Small intestine (tissue), 7 donors: Measurements from ENCODE around the gene UPK3A. TPM values are rescaled to one million over a fixed set of nuclear protein-coding genes. Genes with fewer than 3 reads are reported as not detected.

Source experiments
- DNase-seq, 2 donors: peaks; one replicate each; pipeline versions ENCODE4 v3.0.0 to v3.0.0-alpha.2; 2013
- FAIRE-seq: peaks from 2 replicates; lab custom pipeline; 2012; peaks lifted over from hg19 to GRCh38; lab: Jason Lieb, UNC
- H3K27ac ChIP-seq, 3 donors: one replicate each; pipeline ENCODE4 v1.5.1; 2013; ENCODE audit warnings: low read length in 2 of 3, mild to moderate bottlenecking in 2 of 3, control low read depth in 1 of 3, inconsistent platforms in 1 of 3, low read depth in 1 of 3, moderate library complexity in 1 of 3
- H3K27me3 ChIP-seq, 3 donors: one replicate each; pipeline ENCODE4 v1.6.1; 2013; ENCODE audit warnings: low read length in 3 of 3, inconsistent platforms in 1 of 3; ENCODE audit not compliant: control insufficient read depth in 3 of 3, insufficient read depth in 3 of 3
- H3K36me3 ChIP-seq, 3 donors: one replicate each; pipeline ENCODE4 v1.6.1; 2013; ENCODE audit warnings: low read length in 3 of 3, inconsistent platforms in 1 of 3, low read depth in 1 of 3, mild to moderate bottlenecking in 1 of 3, moderate library complexity in 1 of 3; ENCODE audit not compliant: control insufficient read depth in 3 of 3, insufficient read depth in 2 of 3
- H3K4me1 ChIP-seq, 3 donors: one replicate each; pipeline ENCODE4 v1.6.1; 2013; ENCODE audit warnings: low read length in 2 of 3, inconsistent platforms in 1 of 3, low read depth in 1 of 3, mild to moderate bottlenecking in 1 of 3, moderate library complexity in 1 of 3; ENCODE audit not compliant: control insufficient read depth in 3 of 3, insufficient read depth in 2 of 3
- H3K4me3 ChIP-seq, 3 donors: one replicate each; pipeline ENCODE4 v1.5.1; 2013; ENCODE audit warnings: low read length in 3 of 3, control low read depth in 1 of 3, inconsistent platforms in 1 of 3, low read depth in 1 of 3, mild to moderate bottlenecking in 1 of 3, moderate library complexity in 1 of 3
- H3K9me3 ChIP-seq, 2 donors: one replicate each; pipeline ENCODE4 v1.6.1; 2013; ENCODE audit warnings: low read depth in 1 of 2, low read length in 1 of 2; ENCODE audit not compliant: control insufficient read depth in 2 of 2, insufficient read depth in 1 of 2
- WGBS, 3 donors: extraction: QIAGEN DNeasy Blood & Tissue Kit; methylation state at CpG; one replicate each; pipeline ENCODE4 v1.1.7; 2013; 5-methylcytosine and 5-hydroxymethylcytosine counted together
- polyA plus RNA-seq, 4 donors: library from polyadenylated mRNA; stranded (reverse) in 3 of 4; unstranded in 1 of 4; fragments of 200-250 nt in 3 of 4; fragments of 120-200 nt in 1 of 4; gene quantifications; one replicate each; pipeline versions ENCODE4 v1.2.1 to v1.2.3, GENCODE V29; 2013
- donor health status: healthy with polysubstance abuse.
- donor health status: control.
- donor health status: control.
- donor health status: Bipolar disorder and iron deficiency.
- donor health status: healthy.

Gene UPK3A
- polyA plus RNA-seq, 4 donors, result 0.36 to 306 TPM; not detected in 2

- H3K27ac ChIP-seq, result peak overlapping the region in 2 of 3 donors; percentile 64 to 85
- peaks cover 0 to 39% (median 6%) of the 10 kb centered on the region in 3 donors for H3K4me1 ChIP-seq
- H3K9me3 ChIP-seq, result no peaks in the 10 kb centered on the region
- no peaks in the 10 kb centered on the region for H3K27me3 ChIP-seq
- 40 to 44% (median 42%) methylated on average over 14 of the region's 14 CpGs for WGBS, 3 donors
- FAIRE-seq, result no peak
- peak overlapping the region in 2 of 3 donors; percentile 86 to 92 for H3K4me3 ChIP-seq
- peaks cover 0 to 12% (median 0%) of the 10 kb centered on the region in 3 donors for H3K36me3 ChIP-seq
- peak in 1 of 2 donors; percentile 47 for DNase-seq
Observed at GRCh38 chr22:45310977-45311531, 26.3 kb downstream of the UPK3A start.

GRCh38 chr22:45312415-45312814, 27.7 kb downstream of the UPK3A start:
- WGBS, 3 donors, result 90 to 91% (median 91%) methylated on average over 8 of the region's 8 CpGs
- H3K4me1 ChIP-seq, result peaks cover 0 to 34% (median 6%) of the 10 kb centered on the region in 3 donors
- no peaks in the 10 kb centered on the region for H3K9me3 ChIP-seq
- H3K4me3 ChIP-seq, result no peak overlapping the region
- H3K27ac ChIP-seq, result no peak overlapping the region
- H3K27me3 ChIP-seq, result no peaks in the 10 kb centered on the region
- DNase-seq (no peak), FAIRE-seq (no peak)
- H3K36me3 ChIP-seq, result peaks cover 0 to 15% (median 0%) of the 10 kb centered on the region in 3 donors

- no peaks in the 10 kb centered on the region for H3K9me3 ChIP-seq
- FAIRE-seq, result no peak
- WGBS, 3 donors, result 59 to 70% (median 59%) methylated on average over 4 of the region's 4 CpGs
Observed at GRCh38 chr22:45312856-45313255, 28.1 kb downstream of the UPK3A start.

GRCh38 chr22:45314054-45314721, 29.4 kb downstream of the UPK3A start:
- Histone ChIP-seq H3K27ac (peak overlapping the region in 2 of 3 donors; percentile 36 to 44), H3K27me3 (no peaks in the 10 kb centered on the region), H3K36me3 (peaks cover 0 to 15% (median 0%) of the 10 kb centered on the region in 3 donors), H3K4me1 (peaks cover 0 to 40% (median 6%) of the 10 kb centered on the region in 3 donors), H3K4me3 (no peak overlapping the region), H3K9me3 (no peaks in the 10 kb centered on the region)
- DNase-seq, result peak in 1 of 2 donors; percentile 55
- WGBS, 3 donors, result 53 to 61% (median 61%) methylated on average over 8 of the region's 8 CpGs
- no peak for FAIRE-seq

More at GRCh38 chr22:45312856-45313255, 28.1 kb downstream of the UPK3A start:
- Histone ChIP-seq H3K4me1 (peaks cover 0 to 39% (median 6%) of the 10 kb centered on the region in 3 donors), H3K36me3 (peaks cover 0 to 15% (median 0%) of the 10 kb centered on the region in 3 donors), H3K27me3 (no peaks in the 10 kb centered on the region), H3K27ac (no peak overlapping the region), H3K4me3 (no peak overlapping the region)
- no peak for DNase-seq

- Histone ChIP-seq H3K9me3 (no peaks in the 10 kb centered on the region), H3K27ac (no peak overlapping the region), H3K36me3 (peaks cover 0 to 15% (median 0%) of the 10 kb centered on the region in 3 donors), H3K4me3 (no peak overlapping the region), H3K4me1 (peaks cover 0 to 39% (median 9%) of the 10 kb centered on the region in 3 donors), H3K27me3 (no peaks in the 10 kb centered on the region)
- WGBS, 3 donors, result 93 to 94% (median 93%) methylated on average over 6 of the region's 6 CpGs
- DNase-seq (no peak), FAIRE-seq (no peak)
Observed at GRCh38 chr22:45314786-45315185, 30.0 kb downstream of the UPK3A start.

- H3K36me3 ChIP-seq, result peaks cover 0 to 21% (median 0%) of the 10 kb centered on the region in 3 donors
- 88 to 91% (median 89%) methylated on average over 9 of the region's 9 CpGs for WGBS, 3 donors
- no peaks in the 10 kb centered on the region for H3K27me3 ChIP-seq
- DNase-seq (peak in 1 of 2 donors; percentile 22), FAIRE-seq (no peak)
- no peaks in the 10 kb centered on the region for H3K9me3 ChIP-seq
- H3K4me1 ChIP-seq, result peaks cover 0 to 39% (median 3%) of the 10 kb centered on the region in 3 donors
- no peak overlapping the region for H3K4me3 ChIP-seq
- H3K27ac ChIP-seq, result peak overlapping the region in 2 of 3 donors; percentile 68 to 86
Observed at GRCh38 chr22:45316796-45317526, 32.2 kb downstream of the UPK3A start.

- peaks cover 0 to 20% (median 0%) of the 10 kb centered on the region in 3 donors for H3K36me3 ChIP-seq
- no peaks in the 10 kb centered on the region for H3K27me3 ChIP-seq
- WGBS, 3 donors, result 43 to 66% (median 55%) methylated on average over 19 of the region's 19 CpGs
- no peaks in the 10 kb centered on the region for H3K9me3 ChIP-seq
- peaks cover 0 to 39% (median 3%) of the 10 kb centered on the region in 3 donors for H3K4me1 ChIP-seq
- DNase-seq, result peak; percentile 44 to 74
- no peak for FAIRE-seq
- peak overlapping the region; percentile 66 to 86 (median 68) for H3K27ac ChIP-seq
- no peak overlapping the region for H3K4me3 ChIP-seq
Observed at GRCh38 chr22:45317551-45318167, 32.9 kb downstream of the UPK3A start.

GRCh38 chr22:45318168-45318557, 33.4 kb downstream of the UPK3A start:
- peak; percentile 67 to 77 for DNase-seq
- Histone ChIP-seq H3K4me3 (no peak overlapping the region), H3K36me3 (peaks cover 0 to 25% (median 0%) of the 10 kb centered on the region in 3 donors), H3K4me1 (peaks cover 0 to 37% (median 3%) of the 10 kb centered on the region in 3 donors), H3K27me3 (no peaks in the 10 kb centered on the region), H3K27ac (peak overlapping the region; percentile 66 to 86 (median 68)), H3K9me3 (no peaks in the 10 kb centered on the region)
- no peak for FAIRE-seq
- 9 to 34% (median 33%) methylated on average over 8 of the region's 8 CpGs for WGBS, 3 donors
